GM10248 (cell line): ENCODE measurements around the gene PCNX4.

ENCODE experiments used
- CTCF ChIA-PET: fragments of 300-600 bp; sonication (Branson Sonifier 250); formaldehyde crosslinking; extraction: SDS; loops from one replicate; lab custom pipeline; 2021; ENCODE audit warnings: antibody characterized with exemption; lab: Yijun Ruan, JAX
- POLR2A ChIA-PET: fragments of 350-650 bp; sonication (Branson Sonifier 250); formaldehyde crosslinking; extraction: SDS; loops from one replicate; lab custom pipeline; 2020; ENCODE audit warnings: antibody characterized with exemption; lab: Yijun Ruan, JAX
- DNase-seq: peaks from one replicate; pipeline ENCODE4 v3.0.0; 2012; ENCODE audit errors: extremely low spot score
- CTCF ChIP-seq: IDR thresholded peaks from 2 replicates; pipeline ENCODE4 v1.5.1; 2012; ENCODE audit warnings: mild to moderate bottlenecking, low read depth; ENCODE audit errors: extremely low read depth, missing control alignments, control extremely low read depth

Gene PCNX4

GRCh38 chr14:60183138-60183537 is 91.4 kb downstream of the PCNX4 start:
- ChIA-PET CTCF (interaction anchor here (0.9 to 9.7 kb wide), 28 partner anchors 9 to 1058 kb away, joined by 3 to 121 read pairs (median 8); partner anchors contain the start of genes DHRS7 and PPM1A), POLR2A (interaction anchor here (0.6 to 1.2 kb wide), 2 partner anchors 66 to 91 kb away, joined by 3 read pairs; partner anchors contain the start of genes PCNX4 and PPM1A)
- no peak for TF ChIP-seq CTCF
- no peak for DNase-seq

- POLR2A ChIA-PET, result interaction anchor here (0.6 to 1.2 kb wide), 2 partner anchors 65 to 92 kb away, joined by 3 read pairs; partner anchors contain the start of genes PCNX4 and PPM1A
- TF ChIP-seq CTCF, result no peak
- CTCF ChIA-PET, result interaction anchor here (0.7 to 9.7 kb wide), 35 partner anchors 8 to 1059 kb away, joined by 3 to 121 read pairs (median 7); partner anchors contain the start of genes DHRS7 and PPM1A
- DNase-seq, result no peak
Measured at GRCh38 chr14:60183741-60184140, 92.0 kb downstream of the PCNX4 start.

- POLR2A ChIA-PET, result interaction anchor here (1.0 to 1.2 kb wide), 2 partner anchors 65 to 92 kb away, joined by 3 read pairs; partner anchors contain the start of genes PCNX4 and PPM1A
- CTCF ChIA-PET, result interaction anchor here (0.6 to 9.7 kb wide), 49 partner anchors 8 to 1059 kb away, joined by 3 to 121 read pairs (median 6); partner anchors contain the start of genes DHRS7 and PPM1A
- peak; percentile 22 for DNase-seq
- peak; percentile 51 for TF ChIP-seq CTCF
Measured at GRCh38 chr14:60184146-60184904, 92.6 kb downstream of the PCNX4 start.

GRCh38 chr14:60184905-60185555 is 93.3 kb downstream of the PCNX4 start:
- no peak for TF ChIP-seq CTCF
- no peak for DNase-seq
- POLR2A ChIA-PET, result interaction anchor here (1.0 kb wide), 1 partner anchor 64 kb away, joined by 3 read pairs; the partner anchor contains the start of gene PPM1A
- CTCF ChIA-PET, result interaction anchor here (0.6 to 9.7 kb wide), 30 partner anchors 9 to 552 kb away, joined by 3 to 121 read pairs (median 8); partner anchors contain the start of genes DHRS7 and PPM1A

- CTCF ChIA-PET, result interaction anchor here (0.9 to 9.7 kb wide), 13 partner anchors 8 to 375 kb away, joined by 3 to 121 read pairs (median 5); partner anchors contain the start of genes DHRS7 and PPM1A
- no peak for DNase-seq
- POLR2A ChIA-PET, result no interaction called here
- peak; percentile 35 for TF ChIP-seq CTCF
Measured at GRCh38 chr14:60188115-60188514, 96.4 kb downstream of the PCNX4 start.

GRCh38 chr14:60188696-60189095 is 97.0 kb downstream of the PCNX4 start:
- no peak for TF ChIP-seq CTCF
- ChIA-PET CTCF (interaction anchor here (1.0 to 9.7 kb wide), 12 partner anchors 9 to 374 kb away, joined by 3 to 121 read pairs (median 6); partner anchors contain the start of genes DHRS7 and PPM1A), POLR2A (no interaction called here)
- no peak for DNase-seq
